Kidney (tissue), 14 donors: ENCODE data around the gene HMCES. TPM values are rescaled to one million over a fixed set of nuclear protein-coding genes. Genes with fewer than 3 reads are reported as not detected.

Experiments used
- DNase-seq, 5 donors: peaks; one replicate each; pipeline ENCODE4 v3.0.0-alpha.2; 2013 to 2020
- FAIRE-seq: peaks from 2 replicates; lab custom pipeline; 2012; peaks lifted over from hg19 to GRCh38; lab: Jason Lieb, UNC
- H3K27ac ChIP-seq, 2 donors: one replicate each; pipeline ENCODE4 v1.7.0; 2013; ENCODE audit warnings: low read depth in 2 of 2, low read length in 2 of 2, inconsistent platforms in 1 of 2
- H3K27me3 ChIP-seq: one replicate; pipeline ENCODE4 v1.7.1; 2013; ENCODE audit warnings: low read length, inconsistent platforms; ENCODE audit not compliant: control insufficient read depth, insufficient read depth
- H3K36me3 ChIP-seq, 3 donors: one replicate each; pipeline versions ENCODE4 v1.7.0 to v1.7.1; 2013; ENCODE audit warnings: low read length in 3 of 3, control low read depth in 1 of 3, inconsistent platforms in 1 of 3; ENCODE audit not compliant: insufficient read depth in 3 of 3, control insufficient read depth in 2 of 3
- H3K4me1 ChIP-seq, 3 donors: one replicate each; pipeline versions ENCODE4 v1.7.0 to v1.7.1; 2013; ENCODE audit warnings: low read length in 3 of 3, inconsistent platforms in 1 of 3, low read depth in 1 of 3; ENCODE audit not compliant: control insufficient read depth in 2 of 3, insufficient read depth in 2 of 3
- H3K4me3 ChIP-seq, 3 donors: one replicate each; pipeline versions ENCODE4 v1.7.0 to v1.8.1; 2013; ENCODE audit warnings: low read length in 3 of 3, control low read depth in 1 of 3, inconsistent platforms in 1 of 3
- H3K9ac ChIP-seq, 3 donors: one replicate each; pipeline versions ENCODE4 v1.7.0 to v1.7.1; 2013; ENCODE audit warnings: low read length in 3 of 3, control low read depth in 1 of 3, inconsistent platforms in 1 of 3
- H3K9me3 ChIP-seq, 3 donors: one replicate each; pipeline versions ENCODE4 v1.7.0 to v1.7.1; 2013; ENCODE audit warnings: low read length in 3 of 3, control low read depth in 1 of 3, inconsistent platforms in 1 of 3; ENCODE audit not compliant: control insufficient read depth in 2 of 3, insufficient read depth in 1 of 3
- CTCF ChIP-seq: IDR thresholded peaks from 3 replicates; pipeline ENCODE4 v1.5.1; 2012; ENCODE audit warnings: mild to moderate bottlenecking, moderate library complexity, borderline replicate concordance; ENCODE audit not compliant: insufficient read depth; ENCODE audit errors: extremely low read depth
- intact Hi-C: fragments of 100-400 bp; cut with DNase I; formaldehyde crosslinking; loops from one replicate; pipeline ENCODE4 v1.11.1; 2022
- polyA plus RNA-seq: library from polyadenylated mRNA; stranded (reverse); fragments of 350-450 nt; fragmentation: Illumina TruSeq; extraction: RNeasy Lipid Tissue Mini Kit (QIAGEN cat#74804); gene quantifications from one replicate; pipeline ENCODE4 v1.2.3, GENCODE V29; 2014; ENCODE audit warnings: low read depth, low replicate concordance; ENCODE audit not compliant: insufficient read depth
- total RNA-seq: library from RNA; stranded (reverse); fragmentation: NEBNext Ultra II Directional; extraction: Animal tissue kit (Norgen Biotek cat#: 25700); gene quantifications from one replicate; pipeline ENCODE4 v1.2.1, GENCODE V29; 2021
- donor health status: control.
- donor health status: control.
- donor health status: control.
- donor health status: control.
- donor health status: control.
- donor health status: DM: yes; HTN: yes; CAD: no.
- donor health status: Normal renal cell carcinoma (clear cell type).

The HMCES gene
- total and polyA plus RNA-seq, 2 donors from 2014 or later, result 37.4 to 40.1 TPM

- DNase-seq (no peak), FAIRE-seq (no peak)
- H3K27me3 ChIP-seq, result no peaks in the 10 kb centered on the region
- intact Hi-C loops, result no loop called here
- H3K9ac ChIP-seq, result no peak overlapping the region
- no peak overlapping the region for H3K4me3 ChIP-seq
- peaks cover 0 to 3% (median 0%) of the 10 kb centered on the region in 3 donors for H3K4me1 ChIP-seq
- H3K9me3 ChIP-seq, result no peaks in the 10 kb centered on the region
- peaks cover 3 to 9% (median 5%) of the 10 kb centered on the region in 3 donors for H3K36me3 ChIP-seq
- TF ChIP-seq CTCF, result no peak
- no peak overlapping the region for H3K27ac ChIP-seq
Measured at GRCh38 chr3:129320825-129321487, 42.3 kb downstream of the HMCES start.

GRCh38 chr3:129321887-129322286 is 43.2 kb downstream of the HMCES start:
- H3K4me1 ChIP-seq, result peaks cover 0 to 3% (median 0%) of the 10 kb centered on the region in 3 donors
- peaks cover 3 to 9% (median 5%) of the 10 kb centered on the region in 3 donors for H3K36me3 ChIP-seq
- no peaks in the 10 kb centered on the region for H3K27me3 ChIP-seq
- FAIRE-seq, result no peak
- no peaks in the 10 kb centered on the region for H3K9me3 ChIP-seq
- H3K9ac ChIP-seq, result no peak overlapping the region
- TF ChIP-seq CTCF, result no peak
- no peak for DNase-seq
- no peak overlapping the region for H3K27ac ChIP-seq
- intact Hi-C loops, result no loop called here
- H3K4me3 ChIP-seq, result no peak overlapping the region

DNA sequence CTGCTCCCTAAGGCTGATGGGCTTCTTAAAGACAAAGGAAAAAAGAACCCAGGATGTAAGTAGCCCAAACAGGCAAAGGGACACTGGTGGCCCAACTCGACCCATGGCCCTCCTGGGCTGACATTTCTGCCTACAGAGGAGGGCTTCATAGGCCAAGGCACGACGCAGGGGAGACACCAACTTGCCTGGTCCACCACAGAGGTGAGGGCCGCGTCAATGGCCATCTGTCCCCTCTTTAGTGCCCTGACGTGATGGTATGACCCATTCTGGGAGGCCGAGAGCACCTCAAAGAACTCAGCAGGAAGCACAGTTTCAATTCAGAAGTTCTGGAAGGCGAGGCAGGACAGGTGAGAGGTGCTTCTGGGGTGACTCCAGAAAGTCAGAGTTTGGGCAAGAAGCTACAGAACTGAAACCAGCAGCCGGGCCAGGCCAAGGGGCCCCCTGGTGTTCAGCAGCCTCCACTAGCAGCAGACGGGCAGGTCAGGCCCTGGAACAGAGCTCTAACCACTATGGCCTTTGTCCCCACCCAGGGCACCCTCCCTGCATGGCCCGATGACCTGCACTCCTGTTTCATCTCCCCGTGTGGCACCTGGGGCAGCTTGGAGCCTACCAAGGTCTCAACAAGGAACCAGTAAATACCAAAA is 45.1 kb downstream of the HMCES start:
- no peaks in the 10 kb centered on the region for H3K4me1 ChIP-seq
- FAIRE-seq (no peak), DNase-seq (peak in 1 of 5 donors; percentile 65)
- no peak for TF ChIP-seq CTCF
- no peaks in the 10 kb centered on the region for H3K27me3 ChIP-seq
- H3K36me3 ChIP-seq, result peaks cover 3 to 9% (median 5%) of the 10 kb centered on the region in 3 donors
- intact Hi-C loops, result no loop called here
- H3K4me3 ChIP-seq, result no peak overlapping the region
- no peaks in the 10 kb centered on the region for H3K9me3 ChIP-seq
- no peak overlapping the region for H3K27ac ChIP-seq
- no peak overlapping the region for H3K9ac ChIP-seq
